HepG2 (cell line): Measurements from ENCODE around the gene STYXL1. TPM values are rescaled to one million over a fixed set of nuclear protein-coding genes. Genes with fewer than 3 reads are reported as not detected.

Experiments
- ATAC-seq: fragments of 200-7000 bp; cut with Tn5 transposase; 3 replicates; pipeline ENCODE4 v1.9.1; 2020; ENCODE audit warnings: mild to moderate bottlenecking, moderate library complexity
- BruUV-seq: library from RNA; stranded (reverse); fragments of 400-500 nt; replicated peaks from 2 replicates; lab custom pipeline; 2021; lab: Mats Ljungman, UMichigan
- CTCF ChIA-PET: fragments of 300-600 bp; formaldehyde crosslinking; extraction: SDS; loops from one replicate; lab custom pipeline; 2021; ENCODE audit warnings: low total read pairs, inconsistent platforms, low intra/inter-chr PET ratio; lab: Yijun Ruan, JAX
- POLR2A ChIA-PET: fragments of 350-600 bp; sonication (Branson Sonifier 250); formaldehyde crosslinking; loops from one replicate; lab custom pipeline; 2020; ENCODE audit warnings: antibody characterized with exemption, inconsistent platforms; lab: Yijun Ruan, JAX
- DNase-seq: peaks from one replicate; pipeline ENCODE4 v3.0.0-alpha.2; 2015; ENCODE audit warnings: low spot score
- FAIRE-seq: peaks from 3 replicates; lab custom pipeline; 2011; peaks lifted over from hg19 to GRCh38; lab: Jason Lieb, UNC
- H2AFZ ChIP-seq: one replicate; pipeline ENCODE4 v1.6.1; 2011; ENCODE audit warnings: low read length, inconsistent platforms
- H3K27ac ChIP-seq: fragments of 300-600 bp; 3 replicates; pipeline ENCODE4 v1.8.0; 2011; ENCODE audit warnings: mixed run types, mild to moderate bottlenecking, mixed read lengths, low read length, inconsistent platforms; ENCODE audit not compliant: insufficient read depth; ENCODE audit errors: extremely low read length
- H3K27me3 ChIP-seq, 2 experiments: fragments of 200-600 bp in 1 of 2; 2 replicates in 1 of 2; 3 replicates in 1 of 2; pipeline versions ENCODE4 v1.6.0 to v1.8.0; 2011; ENCODE audit warnings: low read length in 2 of 2, mild to moderate bottlenecking in 2 of 2, moderate library complexity in 2 of 2, inconsistent platforms in 1 of 2; ENCODE audit not compliant: insufficient read depth in 2 of 2, control insufficient read depth in 1 of 2
- H3K36me3 ChIP-seq, 2 experiments: fragments of 200-600 bp in 1 of 2; replicated peaks in 1 of 2; 2 replicates in 1 of 2; 3 replicates in 1 of 2; pipeline versions ENCODE4 v1.5.1 to v1.8.0; 2011; ENCODE audit warnings: low read length in 2 of 2, inconsistent platforms in 1 of 2; ENCODE audit not compliant: insufficient read depth in 2 of 2, control insufficient read depth in 1 of 2
- H3K4me1 ChIP-seq: 2 replicates; pipeline ENCODE4 v1.5.1; 2012; ENCODE audit warnings: low read length, inconsistent platforms; ENCODE audit not compliant: insufficient read depth
- H3K4me2 ChIP-seq: 2 replicates; pipeline ENCODE4 v1.6.0; 2011; ENCODE audit warnings: low read depth, low read length, inconsistent platforms
- H3K4me3 ChIP-seq, 3 experiments: fragments of 200-600 bp in 1 of 3; sonication (generic), shearing (Covaris generic) in 1 of 3; replicated peaks in 1 of 3; 2 replicates each; pipeline ENCODE4 v1.5.1; 2011 to 2016; ENCODE audit warnings: low read length in 3 of 3, inconsistent platforms in 2 of 3, low read depth in 2 of 3, mild to moderate bottlenecking in 2 of 3, control low read depth in 1 of 3, mixed read lengths in 1 of 3; ENCODE audit not compliant: insufficient read depth in 1 of 3
- H3K79me2 ChIP-seq: one replicate; pipeline ENCODE4 v1.6.1; 2011; ENCODE audit warnings: low read length, inconsistent platforms; ENCODE audit not compliant: insufficient read depth
- H3K9ac ChIP-seq: 2 replicates; pipeline ENCODE4 v1.6.0; 2011; ENCODE audit warnings: mild to moderate bottlenecking, low read depth, low read length, inconsistent platforms; ENCODE audit not compliant: insufficient read depth
- H3K9me3 ChIP-seq: 2 replicates; pipeline ENCODE4 v1.5.1; 2012; ENCODE audit warnings: mild to moderate bottlenecking, low read length
- H4K20me1 ChIP-seq: 2 replicates; pipeline ENCODE4 v1.6.0; 2011; ENCODE audit warnings: inconsistent platforms, mild to moderate bottlenecking, low read length, moderate library complexity; ENCODE audit not compliant: insufficient read depth
- AGO2 ChIP-seq: fragments of 200-400 bp; formaldehyde crosslinking; optimal IDR thresholded peaks from 2 replicates; pipeline ENCODE3; 2017; ENCODE audit warnings: mild to moderate bottlenecking, low read depth, low read length, moderate library complexity
- BCL6 ChIP-seq: IDR thresholded peaks from 2 replicates; pipeline ENCODE4 v1.6.1; 2016; ENCODE audit warnings: missing genetic modification reagents, missing compliant biosample characterization
- HNRNPLL ChIP-seq: fragments of 200-400 bp; formaldehyde crosslinking; IDR thresholded peaks from 2 replicates; pipeline ENCODE4 v1.6.1; 2017; ENCODE audit warnings: mild to moderate bottlenecking, low read depth, low read length; ENCODE audit not compliant: poor library complexity, severe bottlenecking
- JUND ChIP-seq: sonication (generic); formaldehyde crosslinking; IDR thresholded peaks from 2 replicates; pipeline ENCODE4 v1.8.0; 2022; ENCODE audit warnings: mild to moderate bottlenecking, missing genetic modification reagents
- KDM2A ChIP-seq: sonication (generic); formaldehyde crosslinking; IDR thresholded peaks from 2 replicates; pipeline ENCODE4 v1.4.0; 2020; ENCODE audit warnings: low read depth, missing genetic modification reagents, borderline replicate concordance
- POLR2G ChIP-seq: fragments of 200-400 bp; formaldehyde crosslinking; IDR thresholded peaks from 2 replicates; pipeline ENCODE4 v1.6.1; 2018; ENCODE audit warnings: mild to moderate bottlenecking, low read depth, low read length, moderate library complexity
- RBM22 ChIP-seq: fragments of 200-400 bp; formaldehyde crosslinking; optimal IDR thresholded peaks from 2 replicates; pipeline ENCODE3; 2017; ENCODE audit warnings: mild to moderate bottlenecking, low read length, moderate library complexity
- SSRP1 ChIP-seq: IDR thresholded peaks from 2 replicates; pipeline ENCODE4 v1.6.1; 2016; ENCODE audit warnings: control low read depth
- ZNF703 ChIP-seq: sonication (generic); formaldehyde crosslinking; IDR thresholded peaks from 2 replicates; pipeline ENCODE4 v1.5.1; 2020; ENCODE audit warnings: missing genetic modification reagents, mild to moderate bottlenecking, moderate library complexity, borderline replicate concordance
- ZNF740 ChIP-seq: sonication (generic); formaldehyde crosslinking; IDR thresholded peaks from 2 replicates; pipeline ENCODE4 v1.4.0; 2020; ENCODE audit warnings: missing genetic modification reagents
- ZNF773 ChIP-seq: sonication (generic); formaldehyde crosslinking; IDR thresholded peaks from 2 replicates; pipeline ENCODE4 v1.4.0; 2020; ENCODE audit warnings: missing genetic modification reagents, borderline replicate concordance
- ZNF781 ChIP-seq: sonication (generic); formaldehyde crosslinking; IDR thresholded peaks from 2 replicates; pipeline ENCODE4 v1.5.1; 2020; ENCODE audit warnings: borderline replicate concordance, mild to moderate bottlenecking, missing genetic modification reagents; ENCODE audit errors: not compliant biosample characterization
- WGBS: methylation state at CpG from one replicate; pipeline ENCODE4 v1.1.6; 2017; ENCODE audit warnings: low lambda C conversion rate; 5-methylcytosine and 5-hydroxymethylcytosine counted together
- in situ Hi-C: cut with HindIII; loops from 2 replicates; pipeline ENCODE4 v1.10.0; 2017; ENCODE audit warnings: low pct_unique_long_range_greater_than_20kb; ENCODE audit not compliant: extremely low pct_ligation_motif_present
- intact Hi-C: fragments of 100-400 bp; cut with micrococcal nuclease; formaldehyde crosslinking; loops from one replicate; pipeline ENCODE4 v1.10.0; 2022; ENCODE audit not compliant: unreplicated experiment
- polyA plus RNA-seq, 8 experiments: library from polyadenylated mRNA; depleted of rRNA in 3 of 8; stranded (reverse) in 7 of 8; unstranded in 1 of 8; fragments of >200 nt; fragmentation: Illumina TruSeq in 4 of 8; extraction: Trizol in 4 of 8; gene quantifications; 2 replicates each; pipeline versions ENCODE4 v1.2.1 to v1.2.3, GENCODE V29; 2011 to 2016; ENCODE audit warnings: low read depth in 4 of 8, missing spikeins in 1 of 8, mixed read lengths in 1 of 8; ENCODE audit not compliant: insufficient read depth in 1 of 8
- total RNA-seq, 5 experiments: library from RNA; depleted of rRNA; stranded (reverse); fragments of >200 nt; fragmentation: Illumina TruSeq; extraction: Trizol; gene quantifications; 2 replicates each; pipeline ENCODE4 v1.2.3, GENCODE V29; 2016; ENCODE audit warnings: low read depth in 1 of 5
- TF ChIP-seq, protein P1 (sequence below): sonication (generic); formaldehyde crosslinking; IDR thresholded peaks from 2 replicates; pipeline ENCODE4 v1.8.1; 2023; ENCODE audit warnings: missing genetic modification reagents, inconsistent platforms, borderline replicate concordance

The STYXL1 gene
- total and polyA plus RNA-seq, 2 of the 13 experiments (the other 11 are each of a cell fraction or from before 2014, with no cell fraction given): 23.9 to 38.3 TPM

GRCh38 chr7:75988568-75989499 is 59.0 kb downstream of the STYXL1 start (continued):
- no peak for TF ChIP-seq ZNF740 (CRISPR knock-in tag)

- DNase-seq (no peak), FAIRE-seq (no peak), ATAC-seq (no peak; the same call in 2 of the 3 replicates)
- in situ Hi-C loops: no loop called here
- Histone ChIP-seq H4K20me1 (peaks cover 4% of the 10 kb centered on the region; the same call in 1 of the 2 replicates), H3K36me3 (peaks cover 32 to 49% of the 10 kb centered on the region in 2 experiments; a peak in 4 of 5 replicates), H3K4me2 (no peak overlapping the region), H3K4me1 (peaks cover 21% of the 10 kb centered on the region), H3K79me2 (peaks cover under 1% of the 10 kb centered on the region), H3K9ac (no peak overlapping the region), H2AFZ (no peak overlapping the region), H3K9me3 (no peaks in the 10 kb centered on the region), H3K4me3 (no peak overlapping the region), H3K27me3 (no peaks in the 10 kb centered on the region), H3K27ac (no peak overlapping the region)
- 92% methylated on average over 22 of the region's 30 CpGs for WGBS
- BruUV-seq: no TSS peak
- ChIA-PET POLR2A (no interaction called here), CTCF (no interaction called here)
- TF ChIP-seq BCL6 (CRISPR knock-in tag) (no peak), ZNF773 (CRISPR knock-in tag) (no peak), ZNF703 (CRISPR knock-in tag) (no peak), HNRNPLL (peak; percentile 10), ZNF781 (CRISPR knock-in tag) (no peak), RBM22 (peak; percentile 47), JUND (CRISPR knock-in tag) (no peak), POLR2G (peak; percentile 54), KDM2A (CRISPR knock-in tag) (peak; percentile 24; the same call in 1 of the 2 replicates), SSRP1 (0 out of 2 replicates have a peak, but pooled peaks have one; percentile 0), AGO2 (peak; percentile 32)
- TF ChIP-seq, protein P1, sequence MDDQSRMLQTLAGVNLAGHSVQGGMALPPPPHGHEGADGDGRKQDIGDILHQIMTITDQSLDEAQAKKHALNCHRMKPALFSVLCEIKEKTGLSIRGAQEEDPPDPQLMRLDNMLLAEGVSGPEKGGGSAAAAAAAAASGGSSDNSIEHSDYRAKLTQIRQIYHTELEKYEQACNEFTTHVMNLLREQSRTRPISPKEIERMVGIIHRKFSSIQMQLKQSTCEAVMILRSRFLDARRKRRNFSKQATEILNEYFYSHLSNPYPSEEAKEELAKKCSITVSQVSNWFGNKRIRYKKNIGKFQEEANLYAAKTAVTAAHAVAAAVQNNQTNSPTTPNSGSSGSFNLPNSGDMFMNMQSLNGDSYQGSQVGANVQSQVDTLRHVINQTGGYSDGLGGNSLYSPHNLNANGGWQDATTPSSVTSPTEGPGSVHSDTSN: no peak
- intact Hi-C loops: no loop called here
These were observed 59.8 kb downstream of the STYXL1 start for GRCh38 chr7:75987805-75988567.
